Suprapubic skin (tissue), 4 donors: ENCODE data around the gene ANKRD39.

ENCODE experiments used
- CTCF ChIP-seq, 2 donors: fragments of 200-600 bp in 1 of 2; fragments of 450-650 bp in 1 of 2; sonication (generic) in 1 of 2; IDR thresholded peaks; one replicate each; pipeline ENCODE4 v1.5.1; 2016 to 2019; ENCODE audit warnings: antibody characterized with exemption in 2 of 2, mild to moderate bottlenecking in 1 of 2, moderate library complexity in 1 of 2
- EP300 ChIP-seq: sonication (generic); formaldehyde crosslinking; IDR thresholded peaks from one replicate; pipeline ENCODE4 v1.6.1; 2017; ENCODE audit warnings: antibody characterized with exemption
- POLR2A ChIP-seq, 2 donors: fragments of 450-650 bp; IDR thresholded peaks; one replicate each; pipeline ENCODE4 v1.6.1; 2017; ENCODE audit warnings: antibody characterized with exemption in 2 of 2, mild to moderate bottlenecking in 2 of 2, moderate library complexity in 2 of 2
- POLR2AphosphoS5 ChIP-seq, 3 donors: sonication (generic); formaldehyde crosslinking; IDR thresholded peaks; one replicate each; pipeline ENCODE4 v1.6.1; 2017; ENCODE audit warnings: antibody characterized with exemption in 3 of 3

GRCh38 chr2:96832408-96832753, 25.4 kb downstream of the ANKRD39 start:
- TF ChIP-seq CTCF (IDR thresholded peaks at IDR 0.05) (no peak), POLR2A (IDR thresholded peaks at IDR 0.05) (no peak), POLR2AphosphoS5 (IDR thresholded peaks at IDR 0.05) (no peak), EP300 (no peak)
